COLO668 (cell line): ENCODE data around the gene TMEM43.
"Not testable (repeated sequence)": the region's sequence is repeated elsewhere in the genome, so short reads cannot be mapped to it uniquely, and the experiment has no call there.

Experiments
- DNase-seq: peaks from one replicate; lab custom pipeline; 2025; ENCODE audit not compliant: unreplicated experiment; lab: John Stamatoyannopoulos, UW

The TMEM43 gene, protein sequence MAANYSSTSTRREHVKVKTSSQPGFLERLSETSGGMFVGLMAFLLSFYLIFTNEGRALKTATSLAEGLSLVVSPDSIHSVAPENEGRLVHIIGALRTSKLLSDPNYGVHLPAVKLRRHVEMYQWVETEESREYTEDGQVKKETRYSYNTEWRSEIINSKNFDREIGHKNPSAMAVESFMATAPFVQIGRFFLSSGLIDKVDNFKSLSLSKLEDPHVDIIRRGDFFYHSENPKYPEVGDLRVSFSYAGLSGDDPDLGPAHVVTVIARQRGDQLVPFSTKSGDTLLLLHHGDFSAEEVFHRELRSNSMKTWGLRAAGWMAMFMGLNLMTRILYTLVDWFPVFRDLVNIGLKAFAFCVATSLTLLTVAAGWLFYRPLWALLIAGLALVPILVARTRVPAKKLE

DNA sequence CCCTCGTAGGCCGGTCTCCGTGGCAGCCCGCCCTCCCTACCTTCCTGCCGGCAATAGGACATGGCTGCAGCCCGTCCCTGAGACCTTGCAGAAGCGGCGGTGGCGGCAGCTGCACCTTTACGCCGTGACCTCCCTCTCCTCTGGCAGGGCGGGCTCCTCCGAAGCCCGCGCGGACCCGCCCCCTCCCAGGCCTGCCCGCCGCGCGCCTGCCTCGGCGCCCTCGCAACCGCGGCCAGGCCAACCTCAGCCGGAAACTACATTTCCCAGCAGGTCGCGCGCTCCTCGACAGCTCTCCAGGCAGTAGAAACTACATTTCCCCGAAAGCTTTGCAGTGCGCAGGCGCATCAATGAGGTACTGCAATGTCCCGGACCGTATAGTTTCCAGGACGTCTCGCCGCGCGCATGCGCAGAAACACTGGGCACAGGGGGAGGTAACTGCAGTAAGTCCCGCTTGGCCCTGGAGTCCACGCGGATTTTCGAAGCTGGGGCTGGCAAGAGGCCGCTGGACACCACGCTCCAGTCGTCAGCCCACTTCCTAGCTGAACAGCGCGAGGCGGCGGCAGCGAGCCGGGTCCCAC is at the start of gene TMEM43, which contains the start of gene CHCHD4:
TSS of gene TMEM43 (plus strand) at position 438 of the 578 bp plus-strand sequence. CDS start 142 bp downstream, outside the sequence.
TSS of gene CHCHD4 (minus strand) at position 256 of the 578 bp plus-strand sequence. CDS start at position 62, 194 bp downstream.
- DNase-seq: peak; percentile 96

DNA sequence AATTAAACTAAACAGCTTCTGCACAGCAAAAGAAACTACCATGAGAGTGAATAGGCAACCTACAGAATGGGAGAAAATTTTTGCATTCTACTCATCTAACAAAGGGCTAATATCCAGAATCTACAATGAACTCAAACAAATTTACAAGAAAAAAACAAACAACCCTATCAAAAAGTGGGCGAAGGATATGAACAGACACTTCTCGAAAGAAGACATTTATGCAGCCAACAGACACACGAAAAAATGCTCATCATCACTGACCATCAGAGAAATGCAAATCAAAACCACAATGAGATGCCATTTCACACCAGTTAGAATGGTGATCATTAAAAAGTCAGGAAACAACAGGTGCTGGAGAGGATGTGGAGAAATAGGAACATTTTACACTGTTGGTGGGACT is 49.6 kb upstream of the TMEM43 start:
- not testable (repeated sequence) for DNase-seq

DNA sequence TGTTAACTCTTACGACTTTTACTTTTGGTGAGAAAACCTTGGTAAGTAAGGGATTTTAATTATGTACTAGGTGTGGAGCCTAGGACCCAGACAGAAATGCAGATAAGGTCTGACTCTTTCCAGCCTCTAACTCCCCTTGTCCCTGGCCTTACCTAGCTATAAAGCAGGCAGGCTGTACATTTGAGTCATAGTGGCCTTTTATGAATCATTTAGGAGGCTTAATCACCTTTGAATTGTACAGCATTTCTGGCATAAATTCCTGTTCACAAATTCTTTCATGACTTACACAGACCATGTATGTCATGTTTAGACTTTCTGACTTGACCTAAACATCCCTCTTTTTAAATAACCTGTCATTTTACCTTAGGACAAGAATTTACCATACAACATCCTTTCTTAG is 47.5 kb upstream of the TMEM43 start:
- DNase-seq: no peak

DNA sequence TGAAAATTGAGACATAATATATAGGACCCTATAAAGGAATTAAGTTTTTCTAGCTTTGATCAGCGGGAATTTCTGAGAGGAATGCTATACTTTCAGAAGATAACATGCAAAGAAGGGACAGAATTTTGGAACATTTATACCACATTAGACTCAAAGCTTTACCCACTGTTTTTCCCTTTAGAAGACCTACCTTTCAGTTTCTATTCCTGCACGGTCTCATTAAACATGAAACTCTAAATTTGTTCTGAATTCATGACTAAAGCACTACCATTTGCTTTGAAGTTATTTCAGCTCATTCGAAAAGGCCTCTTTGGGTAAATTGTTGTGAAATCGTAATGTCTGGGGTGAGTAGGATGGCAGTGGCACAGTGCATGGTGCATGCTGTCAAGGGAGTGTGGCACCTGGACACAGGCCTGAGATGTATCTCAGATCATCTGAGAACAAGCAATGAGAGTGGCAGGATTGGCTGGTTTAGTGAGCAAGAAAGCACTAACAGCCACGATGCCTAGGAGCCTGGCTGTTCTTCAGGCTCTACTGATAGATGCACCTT is 42.7 kb upstream of the TMEM43 start:
- DNase-seq: no peak

DNA sequence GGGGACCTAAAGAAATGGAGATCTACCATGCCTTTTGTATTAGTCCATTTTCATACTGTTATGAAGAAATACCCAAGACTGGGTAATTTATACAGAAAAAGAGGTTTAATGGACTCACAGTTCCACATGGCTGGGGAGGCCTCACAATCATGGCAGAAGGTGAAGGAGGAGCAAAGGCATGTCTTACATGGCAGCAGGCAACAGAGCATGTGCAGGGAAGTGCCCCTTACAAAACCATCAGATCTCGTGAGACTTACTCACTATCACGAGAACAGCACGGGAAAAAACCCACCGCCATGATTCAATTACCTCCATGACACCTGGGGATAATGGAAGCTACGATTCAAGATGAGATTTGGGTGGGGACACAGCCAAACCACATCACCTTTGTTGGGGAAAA is 37.4 kb upstream of the TMEM43 start:
- DNase-seq: not testable (repeated sequence)

DNA sequence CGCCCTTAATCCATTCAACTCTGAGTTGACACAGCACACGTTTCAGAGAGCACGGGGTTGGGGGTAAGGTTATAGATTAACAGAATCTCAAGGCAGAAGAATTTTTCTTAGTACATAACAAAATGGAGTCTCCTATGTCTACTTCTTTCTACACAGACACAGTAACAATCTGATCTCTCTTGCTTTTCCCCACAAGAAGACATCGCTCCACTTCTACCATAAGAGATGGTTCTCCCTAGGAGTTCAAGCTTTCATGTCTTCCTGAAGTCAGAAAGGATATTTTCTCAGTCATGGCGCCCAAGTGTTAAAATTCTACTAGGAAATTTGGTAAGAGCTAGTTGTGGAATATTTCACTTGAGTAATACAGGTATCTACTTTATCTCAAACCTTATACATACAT is 32.9 kb upstream of the TMEM43 start:
- not testable (repeated sequence) for DNase-seq

DNA sequence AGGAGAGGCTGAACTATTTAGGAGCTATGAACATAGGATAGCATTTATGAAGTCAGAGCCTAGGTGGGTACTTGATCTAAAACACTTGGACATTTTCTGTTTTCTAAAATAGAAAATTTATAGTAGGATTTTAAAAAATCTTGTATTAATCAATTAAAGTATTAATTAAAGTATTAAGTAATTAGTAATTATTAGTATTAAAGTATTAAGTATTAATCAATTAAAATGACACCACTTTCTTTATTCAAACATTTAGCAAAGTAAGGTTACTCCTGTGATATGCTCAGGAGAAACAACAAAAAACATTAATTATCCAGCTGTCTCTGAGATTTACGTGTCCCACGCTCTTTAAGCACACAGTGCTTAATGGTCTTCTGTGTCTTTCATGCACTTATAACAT is 32.4 kb upstream of the TMEM43 start:
- no peak for DNase-seq

DNA sequence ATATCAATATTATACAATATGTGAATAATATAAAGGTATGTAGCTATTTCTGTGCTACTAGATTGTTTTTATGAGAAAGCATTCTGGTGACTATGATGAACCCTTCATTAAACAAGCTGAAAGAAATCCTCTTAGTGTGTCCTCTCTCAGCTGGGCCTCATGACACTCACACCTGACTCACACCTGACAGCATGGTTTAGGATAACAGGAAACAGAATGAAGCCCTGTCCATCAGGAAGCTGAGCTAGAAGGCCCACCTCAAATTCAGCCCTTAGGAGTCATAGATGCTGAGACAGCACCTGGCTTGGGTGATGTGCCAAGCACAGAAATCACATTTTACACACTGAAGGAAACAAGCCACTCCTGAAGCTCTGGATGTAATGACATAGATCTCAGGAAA is 31.0 kb upstream of the TMEM43 start:
- DNase-seq: peak; percentile 6

DNA sequence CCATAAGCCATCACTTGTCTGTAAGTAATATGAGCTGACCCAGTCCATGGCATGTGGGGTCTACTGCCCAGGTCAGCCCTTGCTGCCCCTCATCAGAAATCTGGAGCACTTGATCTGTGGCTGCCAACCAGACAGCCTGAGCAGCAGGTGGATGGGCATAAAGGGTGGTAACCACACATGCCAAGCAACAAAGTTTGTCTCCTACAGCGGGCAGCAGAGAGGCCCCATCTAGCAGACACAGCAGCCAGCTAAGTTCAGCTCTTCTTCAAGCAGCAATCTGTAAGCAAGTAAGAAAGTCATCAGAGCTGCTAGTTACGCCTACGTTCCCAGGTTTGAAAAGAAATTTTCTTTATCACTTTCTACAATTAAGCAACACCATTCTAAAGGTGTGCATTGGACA is 28.1 kb upstream of the TMEM43 start:
- DNase-seq: no peak

DNA sequence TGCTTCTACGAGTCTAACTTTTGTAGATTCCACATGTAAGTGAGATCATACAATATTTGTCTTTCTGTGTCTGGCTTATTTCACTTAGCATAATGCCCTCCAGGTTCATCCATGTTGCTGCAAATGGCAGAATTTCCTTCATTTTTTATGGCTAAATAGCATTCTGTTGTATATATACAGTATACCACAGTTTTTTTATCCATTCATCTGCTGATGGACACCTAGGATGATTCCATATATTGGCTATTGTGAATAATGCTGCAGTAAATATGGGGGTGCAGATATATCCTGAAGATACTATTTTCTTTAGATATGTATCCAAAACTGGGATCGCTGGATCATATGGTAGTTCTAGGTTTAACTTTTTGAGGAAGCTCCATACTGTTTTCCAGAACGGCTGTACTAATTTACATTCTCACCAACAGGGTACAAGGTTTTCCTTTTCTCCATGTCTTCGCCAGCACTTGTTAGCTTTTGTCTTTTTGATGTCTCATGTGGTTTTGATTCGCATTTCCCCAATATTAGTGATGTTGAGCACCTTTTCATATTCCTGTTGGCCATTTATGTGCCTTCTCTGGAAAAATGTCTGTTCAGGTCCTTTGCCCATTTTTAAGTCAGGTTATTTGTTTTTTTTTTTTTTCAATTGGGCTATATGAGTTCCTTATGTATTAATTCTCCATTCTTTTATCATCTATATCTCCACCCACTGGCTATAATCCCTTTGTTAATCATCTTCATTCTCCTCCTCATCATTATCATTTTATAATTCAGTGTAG is 27.0 kb upstream of the TMEM43 start:
- no peak for DNase-seq

DNA sequence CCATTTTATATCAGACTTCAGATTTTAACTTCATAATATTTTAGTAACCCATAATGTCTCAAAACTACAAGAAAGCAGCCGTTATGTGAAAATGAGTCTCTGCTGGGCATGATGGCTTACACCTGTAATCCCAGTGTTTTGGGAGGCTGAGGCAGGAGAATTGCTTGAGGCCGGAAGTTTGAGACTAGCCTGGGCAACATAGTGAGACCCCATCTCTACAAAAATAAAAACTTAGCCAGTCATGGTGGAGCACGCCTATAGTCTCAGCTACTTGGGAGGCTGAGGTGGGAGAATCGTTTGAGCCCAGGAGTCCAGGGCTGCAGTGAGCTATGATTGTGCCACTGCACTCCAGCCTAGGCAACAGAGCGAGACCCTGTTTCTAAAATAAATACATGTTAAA is 15.0 kb upstream of the TMEM43 start:
- DNase-seq: not testable (repeated sequence)

DNA sequence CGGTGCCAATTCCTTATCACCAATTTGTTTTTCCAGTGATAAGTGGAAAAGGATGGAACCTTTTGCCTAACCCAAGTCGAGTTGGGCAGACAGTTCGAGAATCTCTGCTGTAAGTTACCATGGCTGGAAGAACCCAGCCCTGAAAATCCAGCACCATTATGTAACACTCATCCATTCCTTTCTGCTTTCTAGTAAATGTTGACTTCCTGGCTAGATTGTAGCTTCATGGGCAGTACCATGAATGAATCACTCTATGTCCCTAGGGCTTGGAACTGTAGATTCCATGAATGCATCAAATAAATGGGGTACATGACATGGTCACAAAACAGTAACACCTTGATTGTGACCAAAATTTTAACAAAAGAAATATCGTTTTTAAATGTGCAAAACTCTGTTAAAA is 14.2 kb upstream of the TMEM43 start:
- DNase-seq: no peak

DNA sequence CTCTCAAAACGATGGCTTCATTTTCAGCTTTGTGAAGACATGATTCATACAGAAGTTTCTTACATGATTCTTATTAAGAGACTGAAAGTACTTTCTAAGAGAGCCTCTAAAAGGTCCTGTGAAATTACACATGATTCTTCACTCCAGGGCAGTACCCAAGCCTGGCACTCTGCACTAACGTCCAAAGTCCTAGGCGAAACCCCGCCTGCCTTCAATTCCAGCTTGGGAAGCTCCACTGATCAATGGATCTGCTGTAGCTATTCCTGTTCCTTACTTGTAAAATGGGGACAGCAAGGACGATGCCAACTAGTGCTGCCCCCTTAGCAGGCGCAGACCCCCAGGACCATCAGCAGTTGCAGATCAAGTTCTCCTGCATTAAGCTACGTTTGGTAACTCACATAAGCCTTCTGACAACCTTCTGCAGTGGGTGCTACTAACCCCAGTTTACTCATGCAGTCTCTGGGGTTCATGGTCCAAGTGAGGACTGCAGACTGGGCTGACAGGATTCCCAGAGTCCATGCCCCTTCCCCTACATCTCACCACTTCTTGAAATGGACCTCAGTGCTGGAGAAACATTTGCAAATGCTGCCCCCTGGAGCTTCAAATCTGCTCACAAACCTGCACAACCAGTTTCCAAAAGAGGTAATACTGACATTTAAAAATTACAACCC is 10.8 kb upstream of the TMEM43 start:
- DNase-seq: no peak

DNA sequence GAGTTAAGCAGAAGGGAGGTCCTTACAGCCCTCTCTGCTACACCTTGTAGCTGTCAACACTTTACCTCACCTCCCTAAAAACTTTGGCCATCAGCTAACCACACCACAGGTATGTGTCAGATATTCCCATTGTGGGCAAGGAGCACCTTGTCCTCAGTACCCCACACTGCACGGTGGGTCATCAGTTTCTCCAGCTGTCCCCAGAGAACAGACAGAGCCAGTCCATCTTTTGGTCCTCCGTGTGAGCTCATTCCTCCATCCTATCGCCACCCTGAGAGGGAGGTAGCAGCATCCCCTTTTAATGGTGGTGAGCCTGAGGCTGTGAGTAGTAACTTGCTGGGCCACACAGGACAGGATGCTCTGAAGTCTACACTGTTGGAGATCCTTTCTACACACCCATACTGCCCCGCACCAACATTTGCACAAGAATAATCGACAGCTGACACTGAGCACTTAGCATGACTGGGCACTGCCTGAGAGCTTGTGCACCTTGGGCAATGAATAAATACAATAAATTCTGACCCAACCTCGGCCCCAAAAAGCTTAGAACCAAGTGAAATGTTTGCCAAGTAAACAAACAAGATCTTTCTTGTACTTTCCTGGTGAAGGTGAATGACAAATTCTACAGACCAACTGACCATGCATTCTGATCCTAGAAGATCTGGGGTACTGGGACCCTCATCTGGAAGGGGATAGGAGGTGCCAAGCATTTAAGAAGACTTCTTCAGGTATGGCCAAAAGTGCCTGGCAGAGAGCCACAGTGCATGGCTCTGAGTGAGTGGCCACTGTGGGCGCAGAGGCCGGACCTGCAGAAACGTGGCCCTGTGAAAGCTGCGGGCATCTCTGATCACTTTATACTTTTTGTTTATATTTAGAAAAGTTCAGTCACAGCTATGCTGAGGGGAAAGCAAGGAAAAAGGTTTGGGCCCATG is 7.1 kb upstream of the TMEM43 start:
- no peak for DNase-seq

DNA sequence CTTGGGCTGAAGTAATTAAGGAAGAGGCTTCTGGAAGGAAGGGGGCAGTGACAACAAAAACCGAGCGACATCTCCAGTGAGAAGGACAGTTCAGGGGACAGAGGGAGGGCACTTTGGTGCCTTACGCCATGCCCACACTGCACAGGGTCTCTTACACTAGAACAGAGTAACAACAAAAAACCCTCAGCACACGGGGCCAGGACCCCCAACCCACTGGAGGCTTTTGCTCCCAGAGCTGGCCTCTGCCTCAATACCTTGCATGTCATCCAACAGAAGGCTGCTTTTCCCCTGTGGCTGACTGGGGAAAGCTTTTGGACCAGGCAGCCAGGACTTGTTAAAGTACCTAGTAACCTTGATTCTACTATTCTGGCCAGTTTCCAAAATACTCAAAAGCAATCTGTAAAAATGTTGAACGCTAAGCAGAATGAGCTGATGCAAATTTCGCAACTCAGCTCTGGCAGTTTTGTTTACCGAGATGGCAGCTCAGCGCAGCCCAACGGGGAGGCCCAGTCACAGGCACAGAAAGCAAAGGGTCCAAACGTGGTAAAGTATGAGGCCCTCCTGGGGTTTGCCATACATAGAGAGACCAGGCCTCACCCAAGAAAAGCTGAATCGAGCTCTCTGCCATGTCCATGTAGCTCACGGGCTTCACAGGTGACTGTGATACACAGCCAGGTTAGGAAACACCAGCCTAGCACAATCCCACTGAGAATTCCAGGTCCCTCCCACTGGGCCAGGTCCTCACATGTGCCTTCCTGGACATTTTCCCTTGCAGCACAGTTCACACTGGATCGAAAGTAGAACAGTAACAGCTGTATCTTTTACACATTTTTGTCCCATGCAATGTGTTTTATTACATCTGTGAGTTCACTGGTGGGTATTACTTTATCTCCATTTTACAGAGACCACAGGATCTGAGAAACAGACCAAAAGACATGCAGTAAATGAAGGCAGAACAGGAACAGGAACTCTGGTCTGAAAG is 6.2 kb upstream of the TMEM43 start:
- DNase-seq: no peak

DNA sequence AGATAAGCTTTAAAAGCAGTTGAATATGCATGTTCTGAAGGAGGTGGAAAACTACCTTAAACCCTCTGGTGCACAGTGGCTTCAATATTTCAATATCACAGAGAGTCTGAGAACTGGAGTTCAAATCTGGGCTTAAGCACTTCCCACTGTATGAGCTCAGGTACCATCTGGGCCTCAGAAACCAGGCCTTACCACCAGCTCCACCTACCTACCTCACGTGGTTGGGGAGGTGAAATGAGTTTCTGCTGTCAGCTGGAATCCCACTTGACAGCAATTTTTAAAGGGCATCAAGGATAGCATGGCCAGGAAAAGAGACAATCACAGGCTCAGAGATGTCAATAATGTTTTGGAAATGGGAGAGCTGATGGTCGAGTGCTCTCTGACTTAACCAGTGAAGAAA is 5.2 kb upstream of the TMEM43 start:
- no peak for DNase-seq

DNA sequence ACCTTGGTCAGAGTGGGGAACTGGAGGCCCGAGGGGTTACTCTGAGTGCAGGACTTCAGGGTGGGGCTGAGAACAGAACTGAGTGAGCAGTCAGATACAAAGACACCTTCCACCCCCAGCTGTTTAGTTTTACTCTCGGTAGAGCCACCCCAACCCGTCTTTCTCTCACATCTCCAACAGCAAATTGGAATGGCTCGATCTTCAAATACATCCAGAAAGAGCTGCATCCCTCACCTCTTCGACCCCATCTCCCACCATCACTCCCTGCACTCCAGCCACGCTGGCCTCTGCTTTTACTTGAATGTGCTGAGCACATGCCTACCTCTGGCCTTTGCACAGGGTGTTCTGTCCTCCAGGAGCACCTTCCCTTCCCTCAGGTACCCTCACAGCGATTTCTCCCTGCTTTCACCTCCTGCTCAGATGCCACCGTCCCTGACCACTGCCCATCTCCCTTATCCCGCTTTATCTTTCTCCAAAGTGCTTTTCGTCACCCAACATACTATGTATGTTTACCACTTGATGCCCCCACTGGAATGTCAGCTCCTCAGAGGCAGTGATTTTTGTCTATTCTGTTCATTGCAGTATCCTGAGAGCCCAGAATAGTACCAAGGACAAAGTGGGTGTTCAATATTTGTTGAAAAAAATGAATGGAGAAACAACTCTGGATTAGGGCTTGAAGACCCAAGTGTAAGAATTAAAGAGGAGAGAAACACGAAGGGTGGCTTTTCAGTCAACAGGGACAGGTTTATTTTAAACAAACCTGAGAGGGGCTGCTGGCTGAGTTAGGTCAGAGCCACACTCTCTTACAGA is 4.5 kb upstream of the TMEM43 start:
- DNase-seq: no peak

DNA sequence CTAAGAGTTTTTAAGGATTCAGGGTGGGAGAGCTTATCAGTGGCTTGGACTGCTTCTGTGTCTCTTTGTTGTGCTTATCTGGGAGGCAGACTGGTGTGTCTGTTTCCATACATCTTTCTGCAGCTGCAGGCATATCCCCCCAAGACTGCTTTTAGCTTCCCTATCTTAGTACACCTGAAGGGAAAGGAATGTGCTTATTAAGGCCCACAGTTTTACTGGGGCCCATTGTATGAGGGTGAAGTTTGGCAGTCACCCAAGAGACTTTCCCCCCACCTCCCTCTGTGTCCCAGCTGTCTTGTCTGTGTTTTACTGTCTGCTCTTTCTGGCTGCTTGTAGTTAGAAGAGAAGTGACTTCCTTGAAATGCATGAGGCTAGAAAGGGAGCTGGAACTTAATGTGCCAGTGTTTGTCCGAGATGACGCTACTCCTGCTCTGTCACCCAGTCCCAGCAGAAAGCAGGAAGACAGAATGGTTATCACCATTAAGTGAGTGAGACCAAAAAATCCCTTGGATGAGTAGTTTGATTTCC is 3.9 kb upstream of the TMEM43 start:
- DNase-seq: not testable (repeated sequence)
